Thymus (tissue), 11 donors: ENCODE results near the gene DTNB. TPM values are rescaled to one million over a fixed set of nuclear protein-coding genes. Genes with fewer than 3 reads are reported as not detected.

Experiments
- DNase-seq, 9 donors: peaks; one replicate each; pipeline ENCODE4 v3.0.0-alpha.2; 2013; ENCODE audit warnings: low spot score in 9 of 9, low read depth in 6 of 9, missing footprints in 1 of 9
- H3K27ac ChIP-seq, 2 donors: one replicate each; pipeline ENCODE4 v1.5.1; 2013; ENCODE audit warnings: control low read depth in 1 of 2, low read depth in 1 of 2, low read length in 1 of 2, mild to moderate bottlenecking in 1 of 2, moderate library complexity in 1 of 2
- H3K27me3 ChIP-seq, 2 donors: one replicate each; pipeline ENCODE4 v1.5.1; 2013; ENCODE audit warnings: low read length in 1 of 2; ENCODE audit not compliant: control insufficient read depth in 2 of 2, insufficient read depth in 1 of 2
- H3K36me3 ChIP-seq, 2 donors: one replicate each; pipeline ENCODE4 v1.5.1; 2013; ENCODE audit warnings: low read length in 1 of 2, mild to moderate bottlenecking in 1 of 2, moderate library complexity in 1 of 2; ENCODE audit not compliant: control insufficient read depth in 2 of 2, insufficient read depth in 2 of 2
- H3K4me1 ChIP-seq, 2 donors: one replicate each; pipeline ENCODE4 v1.5.1; 2013; ENCODE audit warnings: low read length in 2 of 2; ENCODE audit not compliant: control insufficient read depth in 2 of 2, insufficient read depth in 2 of 2
- H3K4me3 ChIP-seq, 2 donors: one replicate each; pipeline ENCODE4 v1.5.1; 2013; ENCODE audit warnings: low read length in 2 of 2, control low read depth in 1 of 2, mild to moderate bottlenecking in 1 of 2
- H3K9me3 ChIP-seq, 2 donors: one replicate each; pipeline ENCODE4 v1.5.1; 2013; ENCODE audit warnings: low read length in 1 of 2, mild to moderate bottlenecking in 1 of 2; ENCODE audit not compliant: control insufficient read depth in 2 of 2, insufficient read depth in 1 of 2
- WGBS: extraction: QIAGEN DNeasy Blood & Tissue Kit; methylation state at CpG from one replicate; pipeline ENCODE4 v1.1.7; 2013; 5-methylcytosine and 5-hydroxymethylcytosine counted together
- polyA plus RNA-seq: library from polyadenylated mRNA; stranded (reverse); fragments of 200-250 nt; gene quantifications from one replicate; pipeline ENCODE4 v1.2.3, GENCODE V29; 2013
- total RNA-seq: library from RNA; stranded (reverse); fragments of 120-200 nt; gene quantifications from one replicate; pipeline ENCODE4 v1.2.4, GENCODE V29; 2013
- donor health status: healthy.

Gene DTNB
- total and polyA plus RNA-seq, 2 donors, result 7.6 to 20.1 TPM

DNA sequence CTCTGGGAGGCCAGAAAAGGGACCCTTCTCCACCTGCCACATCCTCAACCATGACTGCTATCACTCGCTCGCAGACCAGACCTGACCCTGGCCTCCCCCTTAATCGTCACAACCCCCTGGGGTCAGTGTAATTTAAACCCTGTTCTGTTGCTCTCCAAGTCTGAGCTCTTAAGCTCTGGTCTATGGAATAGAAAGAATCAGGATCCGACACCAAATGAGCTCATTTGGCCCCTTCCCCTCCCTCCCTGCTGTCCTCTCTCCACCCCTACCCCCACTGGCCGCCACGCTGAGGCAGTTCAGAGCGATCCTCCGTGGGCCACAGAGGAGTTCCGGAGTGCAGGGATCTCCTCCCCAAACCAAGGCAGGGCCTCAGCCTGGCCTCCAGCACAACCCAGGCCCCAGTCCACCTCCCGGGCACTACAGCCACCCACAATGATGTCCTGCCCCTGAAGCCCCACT, 337.0 kb downstream of the DTNB start:
- peak overlapping the region in 1 of 2 donors; percentile 25 for H3K27ac ChIP-seq
- H3K4me3 ChIP-seq, result no peak overlapping the region
- H3K36me3 ChIP-seq, result no peaks in the 10 kb centered on the region
- 96% methylated on average over 10 of the region's 10 CpGs for WGBS
- no peaks in the 10 kb centered on the region for H3K9me3 ChIP-seq
- H3K27me3 ChIP-seq, result peaks cover 0 to 4% of the 10 kb centered on the region in 2 donors
- H3K4me1 ChIP-seq, result peaks cover 21 to 61% of the 10 kb centered on the region in 2 donors
- no peak for DNase-seq

GRCh38 chr2:25335971-25336370, 337.4 kb downstream of the DTNB start:
- Histone ChIP-seq H3K4me1 (peaks cover 21 to 61% of the 10 kb centered on the region in 2 donors), H3K4me3 (no peak overlapping the region), H3K36me3 (peaks cover 0 to 4% of the 10 kb centered on the region in 2 donors), H3K27ac (peak overlapping the region in 1 of 2 donors; percentile 9), H3K27me3 (peaks cover 0 to 4% of the 10 kb centered on the region in 2 donors), H3K9me3 (no peaks in the 10 kb centered on the region)
- DNase-seq, result no peak
- WGBS, result 84% methylated on average over 6 of the region's 6 CpGs

- Histone ChIP-seq H3K27ac (no peak overlapping the region), H3K36me3 (peaks cover 0 to 5% of the 10 kb centered on the region in 2 donors), H3K4me3 (no peak overlapping the region), H3K9me3 (no peaks in the 10 kb centered on the region), H3K4me1 (peaks cover 19 to 61% of the 10 kb centered on the region in 2 donors), H3K27me3 (peaks cover 0 to 2% of the 10 kb centered on the region in 2 donors)
- no peak for DNase-seq
- whole genome bisulfite sequencing, result 95% methylated on average over 8 of the region's 8 CpGs
These were observed 338.2 kb downstream of the DTNB start for GRCh38 chr2:25335204-25335603.

DNA sequence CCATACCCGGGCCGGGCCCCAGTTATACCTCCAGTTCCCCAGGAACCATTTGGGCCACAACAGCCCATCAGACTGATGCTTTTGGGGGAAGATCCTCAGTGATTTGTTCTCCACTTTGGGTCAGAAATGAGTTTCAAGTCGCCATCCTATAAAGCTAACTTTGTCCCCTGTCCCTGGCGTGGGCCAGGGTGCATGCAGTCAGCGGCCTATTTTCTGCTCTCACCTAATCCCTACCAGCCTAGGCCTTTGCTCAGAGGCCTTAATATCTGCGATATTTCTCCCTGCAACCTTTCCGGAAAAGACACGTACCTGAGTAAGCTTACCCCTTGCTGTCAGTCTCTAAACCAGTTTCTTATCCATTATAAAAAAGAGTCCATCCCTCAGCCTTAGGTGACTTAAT, 338.9 kb downstream of the DTNB start:
- H3K9me3 ChIP-seq, result no peaks in the 10 kb centered on the region
- no peaks in the 10 kb centered on the region for H3K27me3 ChIP-seq
- no peak for DNase-seq
- H3K4me3 ChIP-seq, result no peak overlapping the region
- H3K36me3 ChIP-seq, result peaks cover 0 to 5% of the 10 kb centered on the region in 2 donors
- H3K4me1 ChIP-seq, result peaks cover 13 to 55% of the 10 kb centered on the region in 2 donors
- peak overlapping the region in 1 of 2 donors; percentile 53 for H3K27ac ChIP-seq
- 90% methylated on average over 8 of the region's 8 CpGs for WGBS

DNA sequence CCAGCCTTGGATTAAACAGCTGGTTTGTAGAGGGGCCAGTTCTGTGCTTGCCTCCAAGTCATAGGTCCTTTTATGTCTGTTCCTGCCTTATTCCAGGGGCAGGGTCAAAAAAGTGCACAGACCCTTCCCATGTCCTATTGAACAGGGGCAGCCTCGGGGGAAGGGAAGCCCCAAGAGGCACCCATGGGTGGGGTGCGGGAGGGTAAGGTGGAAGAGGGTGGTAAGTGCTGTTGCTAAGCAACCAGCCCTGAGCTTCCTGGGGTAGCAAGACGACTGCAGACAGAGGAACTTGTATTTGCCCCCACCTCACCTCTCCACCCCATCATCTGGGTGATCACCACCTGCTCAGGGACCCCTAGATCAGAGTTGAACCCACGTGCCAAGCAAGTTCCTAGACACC, 339.4 kb downstream of the DTNB start:
- DNase-seq, result peak in 4 of 9 donors; percentile 48 to 75 (median 61)

GRCh38 chr2:25332571-25332970, 340.8 kb downstream of the DTNB start:
- Histone ChIP-seq H3K9me3 (peaks cover 0 to 6% of the 10 kb centered on the region in 2 donors), H3K27ac (no peak overlapping the region), H3K4me1 (peaks cover 13 to 43% of the 10 kb centered on the region in 2 donors), H3K27me3 (no peaks in the 10 kb centered on the region), H3K4me3 (no peak overlapping the region), H3K36me3 (peaks cover 0 to 5% of the 10 kb centered on the region in 2 donors)
- 98% methylated on average over 9 of the region's 9 CpGs for WGBS
- no peak for DNase-seq

More for the DNA sequence above, 339.4 kb downstream of the DTNB start:
- Histone ChIP-seq H3K4me1 (peaks cover 13 to 54% of the 10 kb centered on the region in 2 donors), H3K36me3 (peaks cover 0 to 5% of the 10 kb centered on the region in 2 donors), H3K27me3 (no peaks in the 10 kb centered on the region), H3K9me3 (no peaks in the 10 kb centered on the region), H3K27ac (no peak overlapping the region), H3K4me3 (no peak overlapping the region)
- WGBS, result 16% methylated on average over 4 of the region's 4 CpGs

DNA sequence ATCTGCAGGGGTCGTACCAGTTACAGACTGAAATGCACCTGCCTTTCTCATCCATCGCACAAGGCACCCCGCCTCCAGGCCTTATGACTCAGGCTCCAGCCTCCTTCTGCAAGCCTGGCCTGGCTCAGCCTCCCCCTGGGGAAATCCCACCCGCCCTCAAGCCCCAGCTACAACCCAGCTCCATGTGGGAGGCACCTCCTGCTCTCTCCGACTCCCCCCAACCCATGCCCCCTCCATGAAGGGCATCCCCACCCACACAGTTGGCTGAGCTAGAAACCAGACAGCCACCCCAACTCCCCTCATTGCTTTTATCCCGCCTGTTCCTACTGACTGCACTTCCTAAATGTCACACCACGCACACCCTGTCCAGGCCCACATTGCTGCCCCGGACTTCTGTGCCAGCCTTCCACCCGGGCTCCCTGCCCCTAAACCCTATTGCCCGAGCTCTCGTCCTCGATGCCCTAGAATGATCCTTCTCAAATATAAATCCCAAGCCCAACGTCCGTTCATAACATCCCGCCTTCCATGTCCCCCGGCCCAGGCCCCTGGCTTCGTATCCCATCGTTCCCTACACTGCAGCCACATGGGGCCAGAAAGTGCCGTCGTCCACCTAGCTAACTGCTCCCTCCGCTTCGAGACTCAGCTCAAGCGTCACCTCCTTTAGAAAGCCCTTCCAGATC, 341.6 kb downstream of the DTNB start:
- Histone ChIP-seq H3K4me3 (no peak overlapping the region), H3K36me3 (peaks cover 2 to 10% of the 10 kb centered on the region in 2 donors), H3K4me1 (peaks cover 13 to 38% of the 10 kb centered on the region in 2 donors), H3K27me3 (no peaks in the 10 kb centered on the region), H3K27ac (no peak overlapping the region), H3K9me3 (peaks cover 3 to 13% of the 10 kb centered on the region in 2 donors)
- DNase-seq, result no peak
- WGBS, result 93% methylated on average over 23 of the region's 23 CpGs

GRCh38 chr2:25330937-25331336, 342.4 kb downstream of the DTNB start:
- no peak for DNase-seq
- Histone ChIP-seq H3K27me3 (no peaks in the 10 kb centered on the region), H3K4me3 (no peak overlapping the region), H3K9me3 (peaks cover 7 to 20% of the 10 kb centered on the region in 2 donors), H3K27ac (no peak overlapping the region), H3K36me3 (peaks cover 6 to 16% of the 10 kb centered on the region in 2 donors), H3K4me1 (peaks cover 12 to 32% of the 10 kb centered on the region in 2 donors)
- 96% methylated on average over 4 of the region's 4 CpGs for WGBS

GRCh38 chr2:25330273-25330672, 343.1 kb downstream of the DTNB start:
- Histone ChIP-seq H3K4me1 (peaks cover 11 to 25% of the 10 kb centered on the region in 2 donors), H3K4me3 (no peak overlapping the region), H3K9me3 (peaks cover 7 to 20% of the 10 kb centered on the region in 2 donors), H3K27ac (no peak overlapping the region), H3K27me3 (no peaks in the 10 kb centered on the region), H3K36me3 (peaks cover 6 to 16% of the 10 kb centered on the region in 2 donors)
- WGBS, result 96% methylated on average over 10 of the region's 10 CpGs
- DNase-seq, result no peak
